Limb (tissue), 2 donors: ENCODE results near the gene ZNF732.
"Not testable (repeated sequence)": the region's sequence is repeated elsewhere in the genome, so short reads cannot be mapped to it uniquely, and the experiment has no call there.

ENCODE experiments used
- DNase-seq, 2 donors: peaks; one replicate each; pipeline ENCODE4 v3.0.0-alpha.2; 2016; ENCODE audit errors: extremely low spot score in 2 of 2

ZNF732 gene

DNA sequence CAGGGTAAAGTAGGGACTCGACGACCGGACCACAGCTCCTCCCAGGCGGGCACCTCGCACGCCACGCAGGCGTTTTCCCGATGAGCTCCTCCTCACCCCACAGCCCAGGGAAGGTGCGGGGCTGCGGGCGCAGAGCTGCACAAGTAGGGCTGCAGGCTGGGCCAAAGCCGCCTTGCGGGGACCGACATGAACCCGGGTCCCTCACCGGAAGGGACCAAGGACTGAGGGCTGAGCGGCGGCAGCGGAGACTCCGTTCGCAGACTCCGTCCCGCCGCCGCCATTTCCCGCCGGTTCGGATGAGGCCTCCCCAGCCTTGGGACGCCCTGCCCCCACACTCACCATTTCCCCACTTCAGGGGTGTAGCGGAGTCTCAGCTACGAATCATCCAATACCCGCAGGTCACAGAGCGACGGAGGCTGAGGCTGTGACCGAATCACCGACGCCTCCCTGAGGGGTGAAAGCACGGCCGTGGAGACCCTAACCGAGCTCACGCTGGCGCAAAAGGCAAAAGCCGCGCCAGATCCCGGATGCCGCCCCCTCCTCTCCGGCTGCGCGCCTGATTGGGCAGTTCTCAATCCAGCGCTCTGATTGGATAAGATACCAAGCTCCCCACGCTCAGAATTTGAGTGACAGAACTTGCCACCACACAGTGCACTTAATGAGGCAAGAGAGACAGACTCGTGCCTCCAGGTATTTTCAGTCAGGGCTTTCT, at the start of gene ZNF732:
Gene ZNF732 (minus strand): TSS at position 506 of the 712 bp plus-strand sequence. CDS start 164 bp downstream, at position 342.
- peak; percentile 76 to 80 for DNase-seq

DNA sequence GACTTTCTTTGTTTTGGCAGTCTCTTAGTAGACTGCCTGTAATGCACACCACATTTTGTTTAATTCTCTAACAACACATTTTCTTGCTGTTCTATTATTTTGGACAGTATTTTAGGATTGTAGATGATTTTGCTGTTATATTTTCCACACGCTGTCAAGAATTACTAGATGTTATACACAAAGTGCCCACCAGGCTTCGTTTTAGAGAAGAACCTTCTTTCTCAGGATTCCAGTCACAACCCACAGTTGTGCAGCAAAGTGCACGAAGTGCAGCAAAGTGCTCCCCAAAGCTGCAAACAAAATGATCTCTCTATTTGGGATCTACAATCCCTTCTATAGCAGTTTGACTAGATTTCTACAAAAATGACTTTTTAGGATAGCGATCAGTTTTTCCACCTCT, 34.7 kb upstream of the ZNF732 start:
- DNase-seq = no peak

DNA sequence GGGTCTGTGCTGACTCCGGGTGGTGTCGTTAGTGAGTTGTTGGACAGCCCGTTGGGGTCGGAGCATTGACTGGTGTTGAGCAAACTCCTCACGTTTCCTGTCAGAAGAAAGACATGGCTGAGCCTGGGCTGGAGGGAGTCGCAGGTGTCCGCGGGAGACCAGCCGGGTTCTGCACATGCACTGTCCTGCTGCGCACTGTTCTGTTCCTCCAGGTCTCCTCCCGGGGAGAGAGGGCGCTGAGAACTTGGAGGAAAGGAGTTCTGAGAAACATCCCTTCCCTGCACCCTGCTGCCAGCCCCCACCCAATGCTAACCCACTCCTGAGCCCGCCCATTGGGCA, 33.5 kb upstream of the ZNF732 start:
- DNase-seq = no peak

DNA sequence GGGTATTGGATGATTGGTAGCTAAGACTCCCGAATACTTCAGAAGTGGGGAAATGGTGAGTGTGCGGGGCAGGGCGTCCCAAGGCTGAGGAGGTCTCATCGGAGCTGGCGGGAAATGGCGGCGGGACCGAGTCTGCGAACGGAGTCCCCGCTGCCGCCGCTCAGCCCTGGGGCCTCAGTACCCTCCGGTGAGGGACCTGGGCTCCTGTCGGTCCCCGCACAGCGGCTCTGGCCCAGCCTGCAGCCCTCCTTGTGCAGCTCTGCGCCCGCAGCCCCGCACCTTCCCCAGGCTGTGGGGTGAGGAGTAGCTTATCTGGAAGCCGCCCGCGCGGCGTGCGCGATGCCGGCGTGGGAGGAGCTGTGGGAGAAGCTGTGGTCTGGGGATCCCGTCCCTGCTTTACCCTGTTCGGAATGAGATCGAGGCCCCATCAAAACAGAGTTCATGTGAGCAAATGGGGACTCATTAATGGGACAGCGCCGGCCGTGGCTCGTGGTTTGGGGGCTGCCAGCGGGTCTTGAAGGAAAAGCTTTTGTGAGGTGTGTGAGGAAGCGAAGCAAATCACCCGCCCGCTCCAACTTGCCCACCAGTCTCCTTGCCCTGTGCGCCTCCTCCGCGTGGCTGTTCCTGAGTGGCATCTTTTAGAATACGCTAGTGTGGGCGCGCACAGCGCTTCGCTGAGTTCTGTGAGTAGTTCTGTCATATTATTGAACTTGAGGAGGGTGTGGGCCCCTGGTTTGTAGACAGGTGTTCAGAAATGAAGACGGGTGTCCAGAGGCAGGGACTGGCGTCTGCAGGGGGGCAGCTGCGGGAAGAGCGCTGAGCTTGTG, 32.9 kb upstream of the ZNF732 start:
- peak in 1 of 2 donors; percentile 33 for DNase-seq

DNA sequence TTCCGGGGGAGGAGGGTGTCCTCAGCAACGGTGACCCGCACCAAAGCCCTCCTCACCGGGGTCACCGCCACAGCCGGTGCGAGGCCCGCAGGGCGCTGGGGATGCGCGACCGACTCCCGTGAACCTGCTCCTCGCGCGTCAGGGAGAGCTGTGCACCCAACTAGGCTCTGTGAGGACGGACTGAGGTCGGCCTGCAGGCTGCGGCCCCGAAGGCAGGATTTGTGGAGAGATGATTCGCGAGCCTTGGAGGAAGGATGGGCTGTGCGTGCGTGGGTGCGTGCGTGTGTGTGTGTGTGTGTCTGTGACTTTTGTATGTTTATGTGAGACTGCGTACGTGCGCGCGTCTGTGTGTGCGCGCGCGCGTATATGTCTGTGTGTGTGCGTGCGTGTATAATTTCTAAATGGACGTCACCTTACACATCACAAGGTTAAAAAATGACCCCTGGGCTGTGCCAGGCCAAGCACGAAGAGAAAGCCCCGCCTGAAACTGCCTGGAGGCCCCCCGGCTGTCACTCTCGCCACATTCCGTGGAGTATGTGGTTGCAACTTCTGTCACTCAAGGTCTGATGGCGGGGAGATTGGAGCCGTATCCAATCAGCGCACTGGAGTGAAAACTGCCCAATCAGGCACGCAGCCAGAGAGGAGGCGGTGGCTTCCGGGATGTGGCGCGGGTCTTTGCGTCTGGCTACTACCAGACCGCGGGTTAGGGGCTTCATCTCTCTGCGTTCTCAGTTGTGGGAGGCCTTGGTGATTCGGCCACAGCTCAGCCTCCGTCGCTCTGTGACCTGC, 32.1 kb upstream of the ZNF732 start, which contains the start of gene ZNF141:
Gene ZNF141 (plus strand): TSS at position 672 of the 789 bp plus-strand sequence. CDS start 170 bp downstream, outside the sequence.
- DNase-seq = peak; percentile 97 to 98

DNA sequence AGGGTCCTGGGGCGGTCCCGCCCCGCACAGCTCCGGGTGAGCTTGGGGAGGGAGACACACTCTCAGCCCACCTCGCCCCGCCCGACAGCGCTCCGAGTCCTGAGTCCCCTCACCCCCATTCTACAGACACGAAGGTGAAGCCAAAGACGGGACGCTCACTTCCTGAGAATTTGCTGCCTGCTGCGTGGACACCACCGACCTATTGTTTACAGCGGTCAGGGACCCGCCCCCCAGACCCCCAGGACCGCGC, 31.5 kb upstream of the ZNF732 start:
- peak in 1 of 2 donors; percentile 9 for DNase-seq

DNA sequence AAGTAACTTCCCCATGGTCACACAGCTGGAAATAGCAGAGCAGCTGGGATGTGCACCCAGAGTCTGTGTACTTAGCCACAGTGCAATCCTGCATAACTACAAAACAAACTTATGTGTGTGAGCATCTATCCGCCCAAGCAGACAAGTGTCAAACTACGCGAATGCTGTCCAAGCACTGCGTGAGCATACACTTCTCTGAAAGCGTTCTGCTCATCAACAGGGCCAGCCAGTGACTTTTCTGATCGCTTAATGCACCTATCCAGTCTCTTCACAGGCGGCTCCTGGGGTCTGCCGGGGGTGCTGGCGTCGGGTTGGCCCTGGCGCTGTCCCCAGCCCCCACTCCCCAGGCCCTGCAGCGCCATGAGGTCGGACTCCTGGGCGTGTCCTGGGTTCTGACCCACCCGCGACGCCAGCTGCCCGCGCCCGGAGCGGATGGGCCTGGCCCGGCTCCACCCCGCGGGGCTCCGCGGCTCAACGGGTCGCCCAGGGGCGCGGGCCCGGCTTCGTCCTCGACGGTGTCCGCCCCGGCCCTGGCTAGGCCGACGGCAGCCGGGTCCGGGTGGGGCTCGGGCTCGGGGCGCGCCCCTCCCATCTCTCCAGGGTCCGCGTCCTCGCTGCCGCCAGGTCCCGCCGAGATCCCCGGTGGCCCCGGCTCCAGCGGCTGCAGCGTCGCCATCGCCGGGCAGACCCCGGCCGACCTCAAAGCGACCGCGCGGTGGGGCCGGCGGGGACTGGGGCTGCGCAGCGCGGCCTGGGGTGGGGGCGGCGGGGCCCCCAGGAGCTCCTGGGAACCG, 31.0 kb upstream of the ZNF732 start:
- DNase-seq = no peak

DNA sequence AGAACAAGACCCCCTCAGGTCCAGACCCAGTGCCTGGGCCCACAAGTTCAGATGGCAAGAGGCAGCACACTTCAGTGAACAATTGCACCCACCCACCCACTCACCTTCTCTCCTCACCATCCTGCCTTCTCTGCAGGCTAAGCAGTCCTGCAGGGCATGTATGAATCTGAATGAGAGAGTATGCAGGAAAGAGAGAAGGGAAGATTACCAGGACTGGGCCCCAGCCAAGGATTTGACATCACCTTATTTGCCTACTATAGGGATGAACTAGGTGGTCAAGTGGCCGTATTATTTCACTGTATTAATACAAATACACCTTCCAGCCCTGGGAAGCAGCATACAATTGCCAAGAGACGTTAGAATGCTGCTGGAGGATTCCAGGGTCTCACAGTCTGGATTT, 30.2 kb upstream of the ZNF732 start:
- DNase-seq = no peak

DNA sequence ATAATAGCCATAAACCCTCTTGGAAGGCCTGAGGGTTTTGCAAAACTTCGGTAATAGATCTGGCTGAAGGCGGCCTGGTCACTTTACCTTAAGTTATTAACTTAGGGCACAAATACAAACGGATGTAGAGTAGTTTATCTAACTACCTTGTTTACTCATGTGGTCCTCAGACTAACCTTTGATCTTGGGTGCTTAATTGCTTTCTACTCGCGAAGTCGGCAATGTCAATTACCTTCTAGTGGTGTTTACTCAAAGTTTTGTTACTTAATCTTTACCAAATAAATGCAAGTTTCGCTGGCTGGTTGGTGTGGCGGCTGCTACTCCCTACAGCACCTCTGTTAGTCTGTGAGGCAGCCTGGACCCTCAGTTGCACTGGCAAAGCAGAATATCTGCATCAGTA, 23.5 kb upstream of the ZNF732 start:
- DNase-seq = no peak

DNA sequence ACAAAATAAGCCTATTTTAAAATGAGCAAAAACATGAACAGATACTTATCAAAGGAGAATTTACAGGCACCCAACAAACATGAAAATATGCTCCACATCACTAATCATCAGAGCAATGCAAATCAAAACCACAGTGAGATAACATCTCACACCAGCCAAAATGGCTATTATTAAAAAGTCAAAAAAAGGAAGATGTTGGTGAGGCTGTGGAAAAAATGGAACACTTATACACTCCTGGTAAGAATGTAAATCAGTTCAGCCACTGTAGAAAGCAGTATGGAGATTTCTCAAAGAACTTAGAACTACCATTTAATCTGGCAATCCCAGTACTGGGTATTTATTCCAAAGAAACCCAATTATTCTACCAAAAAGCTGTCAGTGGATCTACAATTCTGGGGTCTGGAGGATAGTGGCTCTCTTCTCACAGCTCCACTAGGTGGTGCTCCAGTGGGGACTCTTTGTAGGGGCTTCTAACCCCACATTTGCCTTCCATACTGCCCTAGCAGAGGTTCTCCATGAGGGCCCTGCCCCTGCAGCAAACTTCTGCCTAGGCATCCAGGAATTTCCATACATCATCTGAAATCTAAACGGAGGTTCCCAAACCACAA, 9.1 kb upstream of the ZNF732 start:
- no peak for DNase-seq

DNA sequence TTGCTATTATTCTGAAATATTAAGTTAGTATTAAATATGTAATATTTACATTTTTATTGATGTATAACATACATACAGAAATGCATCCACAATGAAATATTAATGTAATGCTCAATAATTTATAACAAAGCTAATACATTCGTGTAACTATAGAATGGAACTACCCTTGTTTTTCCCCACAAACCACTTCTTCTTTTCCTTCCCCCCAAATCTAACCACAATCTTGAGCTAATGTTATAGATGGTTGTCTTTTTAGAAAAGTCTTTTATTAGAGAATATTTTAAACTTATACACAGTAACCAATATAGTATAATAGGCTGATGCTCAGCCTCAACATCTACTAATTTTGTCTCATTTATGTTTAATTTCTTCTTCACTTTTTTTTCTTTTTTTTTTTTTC, 4.5 kb upstream of the ZNF732 start:
- no peak for DNase-seq

DNA sequence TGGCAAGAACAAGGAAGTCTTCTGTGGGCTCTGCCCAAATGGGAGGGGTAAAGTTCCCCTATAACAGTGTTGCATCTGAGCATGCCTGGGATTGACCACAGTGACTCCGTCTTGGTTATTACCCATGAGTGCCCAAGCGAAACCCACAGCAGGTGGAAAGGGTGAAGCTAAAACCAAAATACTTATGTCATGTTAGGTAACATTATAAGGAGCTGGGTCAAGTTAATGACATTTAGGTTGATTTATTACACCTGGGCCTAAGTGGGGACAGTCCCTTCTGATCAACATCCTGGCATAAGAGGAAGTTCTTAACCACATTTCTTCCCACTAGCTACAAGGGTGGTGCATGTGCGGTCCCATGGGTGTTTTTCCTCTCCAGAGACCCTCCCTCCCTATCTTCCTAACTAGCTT, 1.3 kb upstream of the ZNF732 start:
- no peak for DNase-seq

DNA sequence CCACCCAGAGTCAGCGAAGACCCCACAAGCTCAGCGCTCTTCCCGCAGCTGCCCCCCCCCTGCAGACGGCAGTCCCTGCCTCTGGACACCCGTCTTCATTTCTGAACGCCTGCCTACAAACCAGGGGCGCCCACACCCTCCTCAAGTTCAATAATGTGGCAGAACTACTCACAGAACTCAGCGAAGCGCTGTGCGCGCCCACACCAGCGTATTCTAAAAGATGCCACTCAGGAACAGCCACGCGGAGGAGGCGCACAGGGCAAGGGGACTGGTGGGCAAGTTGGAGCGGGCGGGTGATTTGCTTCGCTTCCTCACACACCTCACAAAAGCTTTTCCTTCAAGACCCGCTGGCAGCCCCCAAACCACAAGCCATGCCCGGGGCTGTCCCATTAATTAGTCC, 758 bp downstream of the ZNF732 start:
- DNase-seq = not testable (repeated sequence)

DNA sequence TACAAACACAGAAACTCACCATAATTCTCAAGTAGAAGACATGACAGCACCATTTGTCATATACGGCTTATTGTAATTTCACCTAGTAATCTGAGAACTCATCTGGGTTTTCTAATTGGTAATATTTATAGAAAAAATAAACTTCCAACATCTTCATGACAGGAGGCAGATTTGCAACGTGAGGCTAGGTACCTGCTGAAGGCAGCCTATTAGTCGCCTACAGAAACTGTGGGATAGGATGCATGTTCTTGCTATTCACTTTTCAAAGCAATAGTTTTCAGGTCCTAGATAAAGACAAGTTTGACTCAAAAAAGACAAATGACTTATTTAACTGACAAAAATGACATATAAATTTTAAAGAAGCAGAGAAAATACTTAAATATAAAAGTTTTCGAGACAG, 2.9 kb downstream of the ZNF732 start:
- DNase-seq = no peak

DNA sequence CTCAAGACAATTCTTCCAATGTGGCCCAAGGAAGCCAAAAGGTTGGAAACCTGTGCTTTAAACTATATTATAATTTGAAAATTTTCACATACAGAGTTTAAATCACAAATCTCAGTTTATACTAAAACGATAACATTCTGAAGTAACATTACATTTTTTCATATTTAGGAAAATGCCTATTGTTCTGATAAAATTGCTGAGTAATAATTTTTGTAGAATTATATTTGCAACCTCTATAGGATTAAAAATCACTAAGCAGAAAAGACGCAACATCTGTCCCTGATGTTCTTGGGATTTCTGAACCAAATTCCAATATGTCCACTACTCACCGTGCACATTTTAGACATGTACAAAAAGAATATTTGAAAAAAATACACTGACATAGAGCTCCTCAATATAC, 10.5 kb downstream of the ZNF732 start:
- no peak for DNase-seq

DNA sequence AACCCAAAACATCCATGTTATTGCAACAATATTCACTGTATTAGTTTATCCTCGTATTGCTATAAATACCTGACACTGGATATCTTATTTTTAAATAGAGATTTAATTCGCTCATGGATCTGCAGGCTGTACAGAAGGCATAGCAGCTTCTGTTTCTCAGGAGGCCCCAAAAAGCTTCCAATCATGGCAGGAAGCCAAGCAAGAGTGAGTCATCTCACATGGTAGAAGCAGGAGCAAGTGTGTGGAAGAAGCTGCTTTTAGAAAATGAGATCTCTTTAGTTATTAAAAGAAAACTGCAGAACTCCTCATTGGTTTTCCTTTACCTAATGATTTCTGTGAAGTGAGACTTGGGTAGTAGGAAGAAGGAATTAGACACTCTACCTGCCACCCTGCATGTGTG, 16.4 kb downstream of the ZNF732 start:
- DNase-seq = no peak

DNA sequence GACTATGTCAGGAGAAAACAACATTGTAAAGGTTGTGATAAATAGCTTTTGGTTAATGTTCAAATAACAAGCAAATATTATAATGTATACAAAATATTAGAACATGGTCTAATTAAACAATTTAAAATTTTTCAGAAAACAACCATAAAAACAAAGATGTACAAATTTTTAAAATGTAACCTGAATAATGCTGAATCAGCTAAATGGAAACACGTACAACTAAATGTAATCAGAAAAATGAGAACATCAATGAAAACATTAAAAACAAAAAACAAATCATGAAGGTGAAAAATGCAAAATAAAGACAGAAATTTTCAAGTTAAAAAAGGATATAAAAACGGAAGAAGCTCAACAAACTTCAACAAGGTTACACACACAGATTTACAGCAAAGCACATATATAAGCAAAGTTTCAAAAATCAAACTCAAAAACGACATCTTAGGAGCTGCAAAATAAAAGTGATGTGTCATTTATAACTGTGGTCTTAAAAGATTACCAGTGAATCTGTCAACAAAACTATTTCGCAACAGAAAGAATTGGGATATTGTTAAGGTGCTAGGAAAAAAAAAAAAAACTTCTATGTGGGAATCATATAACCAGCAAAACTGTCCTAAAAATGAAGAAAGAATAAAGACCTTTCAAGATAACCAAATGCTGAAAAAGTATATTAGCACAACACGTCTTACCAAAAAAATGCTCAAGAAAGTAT, 31.8 kb downstream of the ZNF732 start:
- DNase-seq = no peak

DNA sequence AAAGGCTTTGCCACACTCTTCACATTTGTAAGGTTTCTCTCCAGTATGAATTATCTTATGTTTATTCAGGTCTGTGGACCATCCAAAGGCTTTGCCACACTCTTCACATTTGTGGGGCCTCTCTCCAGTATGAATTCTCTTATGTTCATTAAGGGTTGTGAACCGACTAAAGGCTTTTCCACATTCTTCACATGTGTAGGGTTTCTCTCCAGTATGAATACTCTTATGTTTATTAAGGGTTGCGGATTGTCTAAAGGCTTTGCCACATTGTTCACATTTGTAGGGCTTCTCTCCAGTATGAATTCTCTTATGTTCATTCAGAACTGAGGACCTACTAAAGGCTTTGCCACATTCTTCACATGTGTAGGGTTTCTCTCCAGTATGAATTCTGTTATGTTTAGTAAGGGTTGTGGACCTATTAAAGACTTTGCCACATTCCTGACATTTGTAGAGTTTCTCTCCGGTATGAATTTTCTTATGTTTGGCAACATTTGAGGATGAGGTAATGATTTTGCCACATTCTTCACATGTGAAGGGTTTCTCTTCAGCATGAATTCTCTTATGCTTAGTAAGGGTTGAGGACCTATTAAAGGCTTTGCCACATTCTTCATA, 33.7 kb downstream of the ZNF732 start:
- DNase-seq = no peak

DNA sequence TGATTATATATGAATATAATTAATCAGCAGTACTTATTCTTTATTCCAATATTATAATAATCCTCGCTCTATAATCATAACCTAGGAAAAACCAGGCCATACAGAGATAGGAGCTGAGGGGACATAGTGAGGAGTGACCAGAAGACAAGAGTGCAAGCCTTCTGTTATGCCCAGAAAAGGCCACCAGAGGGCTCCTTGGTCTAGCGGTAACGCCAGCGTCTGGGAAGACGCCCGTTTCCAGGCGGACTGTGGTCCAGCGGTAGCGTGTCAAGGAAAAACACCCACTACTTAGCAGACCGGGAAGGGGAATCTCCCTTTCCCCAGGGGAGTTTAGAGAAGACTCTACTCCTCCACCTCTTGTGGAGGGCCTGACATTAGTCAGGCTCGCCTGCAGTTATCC, 46.0 kb downstream of the ZNF732 start:
- DNase-seq = not testable (repeated sequence)

DNA sequence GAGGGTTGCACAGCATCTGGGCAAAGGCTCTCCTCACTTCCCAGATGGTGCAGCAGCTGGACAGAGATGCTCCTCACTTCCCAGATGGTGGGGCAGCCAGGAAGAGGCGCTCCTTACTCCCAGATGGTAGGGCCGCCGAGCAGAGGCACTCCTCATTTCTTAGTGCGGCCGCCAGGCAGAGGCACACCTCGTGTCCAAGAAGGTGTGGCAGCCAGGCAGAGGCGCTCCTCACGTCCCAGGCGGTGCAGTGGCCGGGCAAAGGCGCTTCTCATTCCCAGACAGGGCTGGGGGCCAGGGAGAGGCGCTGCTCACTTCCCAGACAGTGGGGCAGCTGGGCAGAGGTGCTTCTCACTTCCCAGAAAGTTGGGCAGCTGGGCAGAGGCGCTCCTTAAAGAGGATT, 48.8 kb downstream of the ZNF732 start:
- DNase-seq = no peak
